Endothelial cell (in vitro differentiated cells): Measurements from ENCODE around the gene TNIK. TPM values are rescaled to one million over a fixed set of nuclear protein-coding genes. Genes with fewer than 3 reads are reported as not detected.

ENCODE experiments used
- DNase-seq: peaks from one replicate; pipeline ENCODE4 v3.0.0; 2021; ENCODE audit warnings: low spot score
- H3K27ac Mint-ChIP-seq: one replicate; pipeline ENCODE4 v1.8.0; 2021; ENCODE audit warnings: mixed read lengths, inconsistent platforms; ENCODE audit not compliant: unreplicated experiment
- H3K27me3 Mint-ChIP-seq: one replicate; pipeline ENCODE4 v1.8.0; 2021; ENCODE audit warnings: mild to moderate bottlenecking, moderate library complexity, mixed read lengths, inconsistent platforms; ENCODE audit not compliant: unreplicated experiment
- H3K36me3 Mint-ChIP-seq: one replicate; pipeline ENCODE4 v1.8.0; 2021; ENCODE audit warnings: mild to moderate bottlenecking, low read depth, mixed read lengths, inconsistent platforms; ENCODE audit not compliant: unreplicated experiment
- H3K4me1 Mint-ChIP-seq: one replicate; pipeline ENCODE4 v1.8.0; 2021; ENCODE audit warnings: mild to moderate bottlenecking, mixed read lengths, inconsistent platforms; ENCODE audit not compliant: unreplicated experiment
- H3K4me3 Mint-ChIP-seq: one replicate; pipeline ENCODE4 v1.8.0; 2021; ENCODE audit warnings: mild to moderate bottlenecking, mixed read lengths, inconsistent platforms; ENCODE audit not compliant: unreplicated experiment
- H3K9me3 Mint-ChIP-seq: one replicate; pipeline ENCODE4 v1.8.0; 2021; ENCODE audit warnings: mixed read lengths, inconsistent platforms; ENCODE audit not compliant: unreplicated experiment
- total RNA-seq: library from RNA; stranded (reverse); fragmentation: NEBNext Ultra II Directional; extraction: Animal tissue kit (Norgen Biotek cat#: 25700); gene quantifications from one replicate; pipeline ENCODE4 v1.2.1, GENCODE V29; 2021; ENCODE audit not compliant: unreplicated experiment
- TF ChIP-seq, protein P1 (sequence below): fragments of 200-600 bp; sonication (generic); IDR thresholded peaks from one replicate; pipeline ENCODE4 v1.5.0; 2021; ENCODE audit warnings: antibody characterized with exemption; ENCODE audit not compliant: unreplicated experiment

TNIK gene
- total RNA-seq, 1 donor from 2014 or later: 67.0 TPM

DNA sequence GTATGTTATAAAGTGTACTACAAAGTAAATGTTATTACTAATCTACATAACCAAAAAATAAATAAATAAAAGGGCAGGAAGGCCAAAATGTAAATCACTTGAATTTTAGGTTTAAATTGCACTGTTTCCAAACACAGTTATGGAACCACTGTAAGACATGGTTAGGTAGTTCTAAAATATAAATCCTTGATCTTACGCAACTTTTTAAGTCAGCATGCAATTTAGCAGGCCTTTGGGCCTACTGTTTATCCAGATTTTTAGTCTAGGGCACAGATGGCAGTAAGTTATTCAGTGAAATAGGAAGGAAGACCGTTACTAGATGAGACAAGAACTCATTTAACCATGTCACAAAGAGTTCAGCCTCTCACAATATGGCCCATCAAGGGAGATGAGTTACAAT, 246.3 kb downstream of the TNIK start:
- H3K27ac Mint-ChIP-seq: no peak overlapping the region
- H3K9me3 Mint-ChIP-seq: no peaks in the 10 kb centered on the region
- TF ChIP-seq, protein P1, sequence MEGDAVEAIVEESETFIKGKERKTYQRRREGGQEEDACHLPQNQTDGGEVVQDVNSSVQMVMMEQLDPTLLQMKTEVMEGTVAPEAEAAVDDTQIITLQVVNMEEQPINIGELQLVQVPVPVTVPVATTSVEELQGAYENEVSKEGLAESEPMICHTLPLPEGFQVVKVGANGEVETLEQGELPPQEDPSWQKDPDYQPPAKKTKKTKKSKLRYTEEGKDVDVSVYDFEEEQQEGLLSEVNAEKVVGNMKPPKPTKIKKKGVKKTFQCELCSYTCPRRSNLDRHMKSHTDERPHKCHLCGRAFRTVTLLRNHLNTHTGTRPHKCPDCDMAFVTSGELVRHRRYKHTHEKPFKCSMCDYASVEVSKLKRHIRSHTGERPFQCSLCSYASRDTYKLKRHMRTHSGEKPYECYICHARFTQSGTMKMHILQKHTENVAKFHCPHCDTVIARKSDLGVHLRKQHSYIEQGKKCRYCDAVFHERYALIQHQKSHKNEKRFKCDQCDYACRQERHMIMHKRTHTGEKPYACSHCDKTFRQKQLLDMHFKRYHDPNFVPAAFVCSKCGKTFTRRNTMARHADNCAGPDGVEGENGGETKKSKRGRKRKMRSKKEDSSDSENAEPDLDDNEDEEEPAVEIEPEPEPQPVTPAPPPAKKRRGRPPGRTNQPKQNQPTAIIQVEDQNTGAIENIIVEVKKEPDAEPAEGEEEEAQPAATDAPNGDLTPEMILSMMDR: no peak
- H3K36me3 Mint-ChIP-seq: peaks cover 15% of the 10 kb centered on the region
- peaks cover 6% of the 10 kb centered on the region for H3K27me3 Mint-ChIP-seq
- DNase-seq: no peak
- H3K4me3 Mint-ChIP-seq: no peak overlapping the region
- peaks cover 8% of the 10 kb centered on the region for H3K4me1 Mint-ChIP-seq

DNA sequence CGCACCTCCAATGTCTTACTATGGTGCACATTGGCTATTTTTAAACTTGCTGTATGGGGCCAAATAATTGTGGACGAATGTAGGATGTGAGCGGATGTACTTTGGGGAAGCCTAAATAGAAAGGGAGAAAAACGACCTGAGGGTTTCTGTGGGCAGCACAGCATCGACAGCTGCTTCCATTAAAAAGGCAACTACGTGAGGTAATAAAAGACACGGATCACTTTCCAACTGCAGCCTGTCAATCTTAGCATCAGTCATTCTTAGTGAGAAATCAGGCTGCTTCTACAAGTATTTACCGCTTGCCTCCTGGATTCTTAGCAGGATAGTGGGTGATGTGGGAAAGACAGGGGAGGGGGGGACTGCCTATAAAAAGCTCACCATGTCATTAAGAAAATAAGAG, 247.0 kb downstream of the TNIK start:
- Mint-ChIP-seq H3K4me1 (peaks cover 8% of the 10 kb centered on the region), H3K4me3 (no peak overlapping the region), H3K36me3 (peaks cover 15% of the 10 kb centered on the region), H3K27me3 (peaks cover 6% of the 10 kb centered on the region), H3K27ac (no peak overlapping the region), H3K9me3 (no peaks in the 10 kb centered on the region)
- no peak for DNase-seq
- TF ChIP-seq, protein P1: no peak

DNA sequence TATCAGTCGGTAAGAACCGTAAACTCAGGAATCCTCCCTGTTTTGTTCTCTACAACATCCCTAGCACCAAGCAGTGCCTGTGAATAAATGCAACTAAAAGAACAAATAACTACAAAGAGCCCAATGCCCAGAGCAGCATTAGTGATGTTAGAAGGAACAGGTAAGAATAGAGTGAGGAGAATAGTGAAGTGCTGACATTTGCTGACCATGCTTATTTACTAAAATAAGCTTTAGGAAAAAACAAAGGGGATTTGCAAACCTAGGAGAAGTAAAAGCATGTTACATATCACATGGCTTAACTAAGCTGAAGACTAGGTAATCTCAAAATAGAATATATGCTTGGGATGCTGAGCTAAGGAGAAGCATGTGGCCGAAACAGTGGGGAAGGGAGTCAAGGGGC, 247.6 kb downstream of the TNIK start:
- peaks cover 15% of the 10 kb centered on the region for H3K36me3 Mint-ChIP-seq

DNA sequence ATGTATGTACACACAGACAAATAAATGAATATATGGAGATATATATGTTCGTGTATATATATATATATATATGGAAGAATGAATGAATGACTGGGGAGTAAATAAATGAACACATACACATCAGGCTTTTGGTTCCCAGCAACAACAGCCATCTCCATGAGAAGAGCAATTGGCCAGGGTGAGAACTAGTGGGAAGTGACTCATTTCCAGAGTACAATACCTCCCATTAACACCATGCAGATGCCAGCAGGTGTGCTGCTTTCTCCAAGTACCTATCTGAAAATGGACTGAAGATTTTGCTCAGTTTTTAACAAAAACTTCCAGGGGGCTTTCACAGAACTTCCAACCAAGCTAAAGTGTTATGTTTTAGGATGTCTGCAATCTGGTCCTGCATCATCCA, 253.9 kb downstream of the TNIK start:
- peaks cover 9% of the 10 kb centered on the region for H3K4me1 Mint-ChIP-seq
- H3K27ac Mint-ChIP-seq: no peak overlapping the region
- no peak for DNase-seq

More for the DNA sequence above, 247.6 kb downstream of the TNIK start:
- Mint-ChIP-seq H3K27me3 (peaks cover 6% of the 10 kb centered on the region), H3K27ac (no peak overlapping the region), H3K4me1 (peaks cover 8% of the 10 kb centered on the region), H3K4me3 (no peak overlapping the region), H3K9me3 (no peaks in the 10 kb centered on the region)
- TF ChIP-seq, protein P1: no peak
- DNase-seq: no peak

DNA sequence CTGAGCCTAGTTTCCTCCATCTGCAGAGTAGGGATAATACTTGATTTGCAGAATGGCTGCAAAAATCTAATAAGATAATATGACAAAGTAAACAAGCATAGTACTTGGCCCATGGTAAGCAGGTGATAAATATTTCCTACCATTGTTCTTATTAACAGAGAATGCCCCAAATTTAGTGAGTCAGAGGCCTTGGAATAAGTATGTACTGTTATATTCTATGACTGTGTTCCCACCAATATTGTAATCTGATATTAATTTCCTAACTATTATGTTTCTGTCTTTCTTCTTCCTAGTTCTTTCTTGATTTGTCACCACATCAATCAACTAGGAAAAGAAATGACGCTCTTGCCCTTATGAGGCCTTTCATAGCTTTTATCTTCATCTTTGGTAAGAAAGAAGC, 255.3 kb downstream of the TNIK start:
- no peak overlapping the region for H3K4me3 Mint-ChIP-seq
- TF ChIP-seq, protein P1: no peak
- peaks cover 14% of the 10 kb centered on the region for H3K4me1 Mint-ChIP-seq
- no peaks in the 10 kb centered on the region for H3K9me3 Mint-ChIP-seq
- H3K36me3 Mint-ChIP-seq: peaks cover 11% of the 10 kb centered on the region
- no peak for DNase-seq
- H3K27me3 Mint-ChIP-seq: no peaks in the 10 kb centered on the region
- no peak overlapping the region for H3K27ac Mint-ChIP-seq

More for the DNA sequence above, 253.9 kb downstream of the TNIK start:
- Mint-ChIP-seq H3K9me3 (no peaks in the 10 kb centered on the region), H3K27me3 (no peaks in the 10 kb centered on the region), H3K4me3 (no peak overlapping the region), H3K36me3 (peaks cover 17% of the 10 kb centered on the region)
- TF ChIP-seq, protein P1: no peak
